ENCODE data around the gene ATP6V1B1. TPM values are rescaled to one million over a fixed set of nuclear protein-coding genes. Genes with fewer than 3 reads are reported as not detected.

ATP6V1B1 gene
- total RNA-seq, 1 experiment from 2014 or later = 6.5 TPM

- H3K9me3 ChIP-seq (ENCODE audit: low read depth, low read length, poor library complexity, severe bottlenecking) = no peaks in the 10 kb centered on the region
- H3K4me3 ChIP-seq (ENCODE audit: low read depth, low read length, poor library complexity, severe bottlenecking) = no peak overlapping the region
- CTCF ChIA-PET = no interaction called here
- no peaks in the 10 kb centered on the region for H3K27me3 ChIP-seq (replicated peaks; ENCODE audit: insufficient read depth, low read depth, low read length, poor library complexity)
- no peaks in the 10 kb centered on the region for H3K36me3 ChIP-seq (ENCODE audit: insufficient read depth, low read length, poor library complexity, severe bottlenecking)
- POLR2A ChIA-PET (ENCODE audit: low non-redundant PET) = no interaction called here
- no peak for TF ChIP-seq EZH2 (IDR thresholded peaks at IDR 0.05; ENCODE audit: borderline replicate concordance, low read depth, low read length, poor library complexity, severe bottlenecking)
- TF ChIP-seq CTCF (conservative IDR thresholded peaks at IDR 0.05; ENCODE audit: low read depth, low read length) = no peak
- H3K4me1 ChIP-seq (ENCODE audit: insufficient read depth, low read length, poor library complexity, severe bottlenecking) = peaks cover 6% of the 10 kb centered on the region
- intact Hi-C loops (cut with micrococcal nuclease; ENCODE audit: unreplicated experiment) = no loop called here
- no TSS peak for BruUV-seq (replicated peaks)
- H3K27ac ChIP-seq (ENCODE audit: low read depth, low read length, poor library complexity, severe bottlenecking) = no peak overlapping the region
- DNase-seq (ENCODE audit: low spot score) = no peak
Observed at GRCh38 chr2:70905443-70906421, 30.0 kb upstream of the ATP6V1B1 start.

GRCh38 chr2:70906439-70907005 lies 29.2 kb upstream of the ATP6V1B1 start:
- no peak for DNase-seq (ENCODE audit: low spot score)
- BruUV-seq (replicated peaks) = no TSS peak
- no peaks in the 10 kb centered on the region for H3K27me3 ChIP-seq (replicated peaks; ENCODE audit: insufficient read depth, low read depth, low read length, poor library complexity)
- H3K4me3 ChIP-seq (ENCODE audit: low read depth, low read length, poor library complexity, severe bottlenecking) = no peak overlapping the region
- H3K27ac ChIP-seq (ENCODE audit: low read depth, low read length, poor library complexity, severe bottlenecking) = no peak overlapping the region
- TF ChIP-seq CTCF (conservative IDR thresholded peaks at IDR 0.05; ENCODE audit: low read depth, low read length) (no peak), EZH2 (IDR thresholded peaks at IDR 0.05; ENCODE audit: borderline replicate concordance, low read depth, low read length, poor library complexity, severe bottlenecking) (no peak)
- ChIA-PET POLR2A (ENCODE audit: low non-redundant PET) (no interaction called here), CTCF (no interaction called here)
- intact Hi-C loops (cut with micrococcal nuclease; ENCODE audit: unreplicated experiment) = no loop called here
- peaks cover 6% of the 10 kb centered on the region for H3K4me1 ChIP-seq (ENCODE audit: insufficient read depth, low read length, poor library complexity, severe bottlenecking)
- no peaks in the 10 kb centered on the region for H3K9me3 ChIP-seq (ENCODE audit: low read depth, low read length, poor library complexity, severe bottlenecking)
- H3K36me3 ChIP-seq (ENCODE audit: insufficient read depth, low read length, poor library complexity, severe bottlenecking) = no peaks in the 10 kb centered on the region

GRCh38 chr2:70907130-70908057 lies 28.3 kb upstream of the ATP6V1B1 start:
- no peak for TF ChIP-seq EZH2 (IDR thresholded peaks at IDR 0.05; ENCODE audit: borderline replicate concordance, low read depth, low read length, poor library complexity, severe bottlenecking)
- no peak for TF ChIP-seq CTCF (conservative IDR thresholded peaks at IDR 0.05; ENCODE audit: low read depth, low read length)
- Histone ChIP-seq H3K4me1 (ENCODE audit: insufficient read depth, low read length, poor library complexity, severe bottlenecking) (peaks cover 2% of the 10 kb centered on the region), H3K36me3 (ENCODE audit: insufficient read depth, low read length, poor library complexity, severe bottlenecking) (no peaks in the 10 kb centered on the region), H3K27me3 (replicated peaks; ENCODE audit: insufficient read depth, low read depth, low read length, poor library complexity) (no peaks in the 10 kb centered on the region), H3K9me3 (ENCODE audit: low read depth, low read length, poor library complexity, severe bottlenecking) (no peaks in the 10 kb centered on the region), H3K4me3 (ENCODE audit: low read depth, low read length, poor library complexity, severe bottlenecking) (no peak overlapping the region), H3K27ac (ENCODE audit: low read depth, low read length, poor library complexity, severe bottlenecking) (no peak overlapping the region)
- intact Hi-C loops (cut with micrococcal nuclease; ENCODE audit: unreplicated experiment) = no loop called here
- POLR2A ChIA-PET (ENCODE audit: low non-redundant PET) = no interaction called here
- CTCF ChIA-PET = no interaction called here
- DNase-seq (ENCODE audit: low spot score) = no peak
- no TSS peak for BruUV-seq (replicated peaks)

Measured in A673 (cell line).